BJ (cell line): ENCODE results near the gene GPR32. TPM values are rescaled to one million over a fixed set of nuclear protein-coding genes. Genes with fewer than 3 reads are reported as not detected.
"Not testable (repeated sequence)": the region's sequence is repeated elsewhere in the genome, so short reads cannot be mapped to it uniquely, and the experiment has no call there.

Experiments used
- CTCF ChIA-PET: fragments of 350-600 bp; formaldehyde crosslinking; extraction: SDS; loops from one replicate; lab custom pipeline; 2021; ENCODE audit warnings: antibody characterized with exemption, inconsistent platforms; lab: Yijun Ruan, JAX
- POLR2A ChIA-PET: fragments of 300-600 bp; sonication (Branson Sonifier 250); formaldehyde crosslinking; extraction: SDS; loops from one replicate; lab custom pipeline; 2021; ENCODE audit warnings: antibody characterized with exemption; lab: Charles Lee
- DNase-seq: peaks from one replicate; pipeline ENCODE4 v3.0.0-alpha.2; 2011; ENCODE audit warnings: low read depth
- H3K27me3 ChIP-seq: 2 replicates; pipeline ENCODE4 v1.6.0; 2011; ENCODE audit warnings: low read length; ENCODE audit not compliant: control insufficient read depth, insufficient read depth
- H3K36me3 ChIP-seq: 2 replicates; pipeline ENCODE4 v1.5.1; 2011; ENCODE audit warnings: low read length; ENCODE audit not compliant: control insufficient read depth, insufficient read depth
- H3K4me3 ChIP-seq: 2 replicates; pipeline ENCODE4 v1.5.1; 2011; ENCODE audit warnings: low read depth, mild to moderate bottlenecking, control low read depth, low read length
- polyA minus RNA-seq: library from RNA; depleted of rRNA, polyadenylated mRNA; stranded (reverse); fragments of >200 nt; gene quantifications from 2 replicates; pipeline ENCODE4 v1.2.3, GENCODE V29; 2011; rRNA and poly(A)+ RNA removed
- polyA plus RNA-seq: library from polyadenylated mRNA; depleted of rRNA; stranded (reverse); fragments of >200 nt; gene quantifications from 2 replicates; pipeline ENCODE4 v1.2.3, GENCODE V29; 2011; rRNA removed
- TF ChIP-seq, protein P1 (sequence below): IDR thresholded peaks from 2 replicates; pipeline ENCODE4 v1.5.1; 2011; ENCODE audit warnings: low read depth, mild to moderate bottlenecking, control low read depth, inconsistent platforms, low read length, moderate library complexity; ENCODE audit not compliant: insufficient read depth

The GPR32 gene
- polyA plus RNA-seq: not detected in 2 replicates
- polyA minus RNA-seq: not detected in 2 replicates

GRCh38 chr19:50770164-50770563 lies at the start of gene GPR32:
Gene GPR32, plus strand, starts transcription at chr19:50770464. Its CDS starts 137 bp downstream, at chr19:50770601.
- CTCF ChIA-PET, H3K4me3 ChIP-seq, H3K36me3 ChIP-seq, DNase-seq, POLR2A ChIA-PET, H3K27me3 ChIP-seq: not testable (repeated sequence)

DNA sequence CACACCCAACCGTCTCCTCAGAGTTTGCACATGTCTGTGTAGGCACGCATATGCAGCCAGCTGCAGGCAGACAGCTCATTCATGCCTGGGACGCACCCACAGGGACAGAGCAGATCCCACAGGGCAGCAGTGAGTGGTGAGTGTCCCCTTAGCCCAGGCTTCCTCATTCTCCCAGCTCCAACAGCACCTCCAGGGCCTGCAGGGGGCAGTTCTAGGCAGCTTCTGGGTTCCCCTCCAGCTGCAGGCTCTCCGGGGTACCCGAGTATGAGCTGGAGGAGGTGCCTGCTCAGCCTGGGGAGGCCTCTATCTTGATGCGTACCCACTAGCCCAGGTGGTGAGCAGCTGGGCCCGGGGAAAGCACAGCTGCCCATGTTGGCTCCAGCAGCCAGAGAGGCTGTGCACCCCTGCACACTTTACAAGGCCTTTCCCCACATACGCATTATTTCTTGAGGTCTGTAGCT lies 49.3 kb upstream of the GPR32 start:
- no peaks in the 10 kb centered on the region for H3K27me3 ChIP-seq

DNA sequence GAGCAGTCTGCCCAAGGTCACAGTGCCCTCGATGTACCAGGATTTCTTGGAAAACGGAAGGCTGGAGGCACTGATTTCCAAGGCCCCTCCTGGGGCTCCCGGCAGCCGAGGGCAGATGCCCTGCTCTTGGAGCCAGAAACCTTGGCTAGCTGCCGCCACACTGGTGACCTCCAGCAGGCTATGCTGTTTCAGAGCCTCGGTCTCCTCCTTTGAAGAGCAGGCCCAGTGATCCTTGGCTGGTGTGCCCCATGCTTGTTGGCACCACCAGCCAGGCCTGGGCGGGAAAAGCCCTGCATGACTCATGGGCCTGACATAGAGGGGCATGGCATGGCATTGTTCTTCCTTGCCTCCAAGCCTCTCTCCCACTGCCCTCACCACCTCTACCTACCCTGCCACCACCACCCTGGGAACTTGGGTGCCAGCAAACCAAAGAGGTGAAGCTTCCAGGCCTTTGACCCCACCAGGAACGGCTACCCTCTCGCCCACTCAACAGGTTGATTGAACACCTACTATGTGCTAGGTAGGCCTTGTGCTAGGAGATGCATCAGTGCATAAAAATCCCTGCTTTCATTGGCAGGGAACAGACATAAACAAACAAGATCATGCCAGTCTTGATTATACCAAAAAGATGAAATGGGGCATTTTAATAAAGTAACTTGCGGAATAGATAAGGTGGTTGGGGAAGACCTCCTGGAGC lies 48.7 kb upstream of the GPR32 start:
- no peak for DNase-seq
- POLR2A ChIA-PET: no interaction called here
- TF ChIP-seq, protein P1, sequence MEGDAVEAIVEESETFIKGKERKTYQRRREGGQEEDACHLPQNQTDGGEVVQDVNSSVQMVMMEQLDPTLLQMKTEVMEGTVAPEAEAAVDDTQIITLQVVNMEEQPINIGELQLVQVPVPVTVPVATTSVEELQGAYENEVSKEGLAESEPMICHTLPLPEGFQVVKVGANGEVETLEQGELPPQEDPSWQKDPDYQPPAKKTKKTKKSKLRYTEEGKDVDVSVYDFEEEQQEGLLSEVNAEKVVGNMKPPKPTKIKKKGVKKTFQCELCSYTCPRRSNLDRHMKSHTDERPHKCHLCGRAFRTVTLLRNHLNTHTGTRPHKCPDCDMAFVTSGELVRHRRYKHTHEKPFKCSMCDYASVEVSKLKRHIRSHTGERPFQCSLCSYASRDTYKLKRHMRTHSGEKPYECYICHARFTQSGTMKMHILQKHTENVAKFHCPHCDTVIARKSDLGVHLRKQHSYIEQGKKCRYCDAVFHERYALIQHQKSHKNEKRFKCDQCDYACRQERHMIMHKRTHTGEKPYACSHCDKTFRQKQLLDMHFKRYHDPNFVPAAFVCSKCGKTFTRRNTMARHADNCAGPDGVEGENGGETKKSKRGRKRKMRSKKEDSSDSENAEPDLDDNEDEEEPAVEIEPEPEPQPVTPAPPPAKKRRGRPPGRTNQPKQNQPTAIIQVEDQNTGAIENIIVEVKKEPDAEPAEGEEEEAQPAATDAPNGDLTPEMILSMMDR: no peak

More for the DNA sequence above, 49.3 kb upstream of the GPR32 start:
- DNase-seq: no peak
- ChIA-PET POLR2A (interaction anchor here (0.5 kb wide), 1 partner anchor 59 kb away, joined by 3 read pairs; no protein-coding TSS in a partner anchor), CTCF (interaction anchor here (0.8 to 1.5 kb wide), 5 partner anchors 15 to 160 kb away, joined by 3 to 6 read pairs (median 3); no protein-coding TSS in a partner anchor)
- Histone ChIP-seq H3K4me3 (no peak overlapping the region), H3K36me3 (no peaks in the 10 kb centered on the region; the same call in 1 of the 2 replicates)
- TF ChIP-seq, protein P1: peak; percentile 46

GRCh38 chr19:50722201-50723013 lies 47.9 kb upstream of the GPR32 start:
- TF ChIP-seq, protein P1: no peak
- ChIA-PET CTCF (interaction anchor here (0.6 to 3.3 kb wide), 5 partner anchors 13 to 184 kb away, joined by 3 to 19 read pairs (median 6); no protein-coding TSS in a partner anchor), POLR2A (interaction anchor here (0.6 kb wide), 1 partner anchor 59 kb away, joined by 10 read pairs; no protein-coding TSS in a partner anchor)
- DNase-seq: no peak
- Histone ChIP-seq H3K36me3 (peaks cover 2% of the 10 kb centered on the region; the same call in 1 of the 2 replicates), H3K4me3 (peak overlapping the region; percentile 63), H3K27me3 (no peaks in the 10 kb centered on the region)

More for the DNA sequence above, 48.7 kb upstream of the GPR32 start:
- no peak overlapping the region for H3K4me3 ChIP-seq
- H3K36me3 ChIP-seq: no peaks in the 10 kb centered on the region; the same call in 1 of the 2 replicates
- CTCF ChIA-PET: interaction anchor here (0.6 to 1.5 kb wide), 5 partner anchors 52 to 184 kb away, joined by 3 to 6 read pairs (median 3); no protein-coding TSS in a partner anchor
- no peaks in the 10 kb centered on the region for H3K27me3 ChIP-seq

DNA sequence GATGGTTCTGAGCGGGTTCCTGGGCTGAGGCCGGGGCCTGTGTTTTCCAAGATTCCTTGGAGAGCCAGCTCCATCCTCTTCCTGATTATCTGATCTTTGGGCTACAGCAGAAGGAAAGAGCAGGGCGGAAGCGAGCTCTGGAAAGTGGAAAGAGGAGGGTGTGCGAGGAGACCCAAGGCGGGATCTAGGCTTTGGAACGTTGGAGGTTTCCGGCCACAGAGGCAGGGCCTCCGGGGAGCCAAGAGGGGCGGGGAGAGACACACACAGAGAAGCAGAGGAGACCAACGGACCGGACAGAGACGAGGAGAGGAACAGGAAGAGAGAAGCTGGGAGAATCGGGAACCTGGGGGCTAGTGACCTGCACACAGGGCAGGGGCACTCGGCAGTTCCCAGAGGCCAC lies 47.2 kb upstream of the GPR32 start, which contains the start of gene CLEC11A:
Gene CLEC11A, plus strand, starts transcription at position 296 of the 400 bp plus-strand sequence. CDS start 162 bp downstream, outside the sequence.
- no peak for DNase-seq
- ChIA-PET CTCF (interaction anchor here (1.1 to 3.3 kb wide), 3 partner anchors 14 to 53 kb away, joined by 6 to 19 read pairs (median 13); no protein-coding TSS in a partner anchor), POLR2A (interaction anchor here (0.6 kb wide), 2 partner anchors 59 to 146 kb away, joined by 3 to 10 read pairs; no protein-coding TSS in a partner anchor)
- no peaks in the 10 kb centered on the region for H3K27me3 ChIP-seq
- H3K36me3 ChIP-seq: peaks cover 2% of the 10 kb centered on the region; the same call in 1 of the 2 replicates
- peak within 1 kb of the TSS; percentile 63 for H3K4me3 ChIP-seq
- TF ChIP-seq, protein P1: no peak
